GM21447 (cell line): Measurements from ENCODE around the gene QKI.

Experiments
- ATAC-seq: cut with Tn5 transposase; IDR thresholded peaks from one replicate; pipeline ENCODE4 v1.9.1; 2021; ENCODE audit not compliant: unreplicated experiment

Gene QKI

DNA sequence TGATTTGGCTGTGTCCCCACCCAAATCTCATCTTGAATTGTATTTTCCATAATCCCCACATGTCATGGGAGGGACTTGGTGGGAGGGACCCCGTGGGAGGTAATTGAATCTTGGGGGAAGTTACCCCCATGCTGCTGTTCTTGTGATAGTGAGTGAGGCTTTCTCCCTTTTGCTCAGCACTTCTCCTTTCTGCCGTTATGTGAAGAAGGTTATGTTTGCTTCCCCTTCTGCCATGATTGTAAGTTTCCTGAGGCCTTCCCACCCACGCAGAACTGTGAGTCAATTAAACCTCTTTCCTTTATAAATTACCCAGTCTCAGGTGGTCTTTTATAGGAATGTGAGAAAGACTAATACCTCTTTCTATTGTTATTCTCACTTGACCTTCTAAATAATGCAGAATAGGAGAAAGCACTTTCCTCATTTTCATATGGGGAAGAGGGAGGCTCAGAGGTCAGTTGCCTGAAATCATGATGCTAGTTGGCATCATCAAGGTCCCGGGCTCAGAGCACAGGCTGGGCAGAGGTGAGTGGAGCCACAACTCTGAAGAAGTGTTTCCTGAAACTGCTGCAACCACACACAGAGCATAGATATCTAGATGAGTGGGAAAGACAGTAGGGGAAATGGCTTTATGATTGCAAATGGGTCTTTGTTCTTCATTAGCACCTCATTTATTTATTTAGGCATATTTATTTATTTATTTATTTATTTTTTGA lies 191.0 kb downstream of the QKI start:
- ATAC-seq = no peak

DNA sequence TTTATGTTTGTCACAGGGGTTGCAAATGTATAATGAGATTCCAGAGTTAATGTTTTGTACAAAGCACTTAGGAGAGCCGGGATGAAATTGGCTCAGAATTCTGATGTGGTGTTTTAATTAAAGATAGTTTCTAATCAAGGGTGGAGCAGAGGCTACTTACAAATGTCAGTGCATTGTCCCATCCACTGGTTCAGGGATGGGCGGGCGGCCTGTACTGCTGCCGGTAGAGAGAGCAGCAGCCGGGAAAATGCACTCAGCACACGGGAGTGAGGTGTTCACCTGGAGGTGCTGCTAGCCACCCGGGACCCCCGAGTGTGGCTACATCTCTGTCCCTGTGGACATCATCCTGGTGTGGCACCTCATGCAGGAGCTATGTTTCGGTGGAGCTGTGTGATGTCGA lies 193.3 kb downstream of the QKI start:
- ATAC-seq = no peak

DNA sequence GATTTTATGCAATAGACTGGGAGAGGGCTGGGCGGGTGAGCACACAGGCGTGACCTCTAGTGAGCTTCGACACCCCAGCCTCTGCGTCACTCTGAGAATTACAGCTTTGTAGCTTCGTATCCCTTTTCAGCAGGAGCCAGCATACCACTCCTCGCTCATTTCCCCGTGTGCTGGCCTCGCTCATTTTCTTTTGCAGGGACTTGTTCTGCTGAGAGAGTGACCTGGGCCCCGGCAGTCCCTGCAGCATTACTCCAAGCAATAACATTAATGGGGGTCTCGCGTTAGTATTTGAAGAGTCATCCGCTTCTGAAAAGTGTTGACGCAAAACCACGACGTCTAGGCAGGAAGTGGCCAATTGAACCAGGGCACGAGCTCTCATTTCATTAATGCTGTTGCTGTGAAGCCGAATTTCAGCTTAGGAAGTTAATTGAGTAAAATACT lies 193.7 kb downstream of the QKI start:
- no peak for ATAC-seq

DNA sequence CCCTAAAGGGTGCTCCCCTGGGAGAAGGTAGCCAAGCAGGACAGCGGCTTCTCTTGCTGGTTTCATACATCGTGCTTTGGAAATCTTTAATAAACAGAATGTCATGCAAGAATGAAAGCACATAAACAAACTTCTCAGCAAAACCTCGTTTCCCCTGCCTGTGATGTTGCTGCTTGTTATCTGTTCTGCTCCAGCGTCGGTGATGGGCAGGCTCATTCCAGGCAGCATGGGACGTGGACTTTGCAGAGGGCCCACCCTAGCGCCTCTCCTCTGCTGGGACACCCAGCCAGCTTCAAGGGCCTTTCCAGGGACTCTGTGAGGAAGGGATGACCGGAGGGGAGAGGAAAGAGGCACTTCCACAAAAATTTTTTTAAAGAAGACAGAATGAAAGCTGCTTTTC lies 197.7 kb downstream of the QKI start:
- ATAC-seq = no peak

DNA sequence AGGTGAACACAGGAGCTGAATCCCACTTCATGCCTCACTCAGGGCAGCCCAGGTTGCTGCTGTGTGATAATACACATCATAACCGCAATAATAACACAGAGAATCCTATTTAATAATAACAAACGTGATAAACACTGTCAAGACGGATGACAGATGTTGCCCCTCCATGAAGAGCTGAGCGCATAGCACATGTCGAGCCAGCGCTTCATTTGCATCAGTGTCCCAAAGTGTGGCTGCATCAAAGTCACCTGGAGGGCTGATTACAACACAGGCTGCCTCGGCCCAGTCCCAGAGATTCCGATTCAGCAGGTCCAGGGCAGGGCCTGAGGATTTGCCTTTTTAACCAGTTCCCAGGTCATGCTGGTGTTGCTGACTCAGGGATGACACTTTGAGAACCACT lies 198.5 kb downstream of the QKI start:
- ATAC-seq = no peak

DNA sequence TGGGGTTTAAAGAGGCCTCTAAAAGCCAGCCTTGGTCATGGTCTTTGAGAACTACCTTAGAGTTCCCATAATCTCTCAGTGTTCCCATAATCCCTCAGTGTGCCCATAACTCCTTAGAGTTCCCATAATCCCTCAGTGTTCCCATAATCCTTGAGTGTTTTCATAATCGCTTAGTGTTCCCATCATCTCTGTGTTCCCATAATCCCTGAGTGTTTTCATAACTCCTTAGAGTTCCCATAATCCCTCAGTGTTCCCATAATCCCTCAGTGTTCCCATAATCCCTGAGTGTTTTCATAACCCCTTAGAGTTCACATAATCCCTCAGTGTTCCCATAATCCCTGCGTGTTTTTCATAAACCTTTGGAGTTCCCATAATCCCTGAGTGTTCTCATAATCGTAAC lies 199.2 kb downstream of the QKI start:
- no peak for ATAC-seq

DNA sequence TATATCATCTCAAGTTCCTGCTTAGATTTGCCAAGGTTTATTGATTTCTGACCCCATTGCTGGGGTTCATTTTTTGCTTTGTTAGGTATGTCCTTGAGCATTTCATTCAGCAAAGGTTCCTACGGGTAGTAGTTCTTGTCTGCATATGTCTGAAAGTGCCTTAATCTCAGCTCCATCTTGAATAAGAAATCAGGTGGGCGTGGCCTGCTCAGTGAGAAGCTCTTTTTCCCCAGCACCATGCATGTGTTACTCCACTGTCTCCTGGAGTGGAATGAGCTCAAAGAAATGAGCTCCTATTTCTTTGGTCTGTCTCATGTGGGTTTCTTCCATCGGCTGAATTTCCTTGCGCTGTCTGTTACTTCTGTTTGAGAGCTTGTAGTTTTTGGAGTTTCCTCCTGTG lies 201.9 kb downstream of the QKI start:
- no peak for ATAC-seq

DNA sequence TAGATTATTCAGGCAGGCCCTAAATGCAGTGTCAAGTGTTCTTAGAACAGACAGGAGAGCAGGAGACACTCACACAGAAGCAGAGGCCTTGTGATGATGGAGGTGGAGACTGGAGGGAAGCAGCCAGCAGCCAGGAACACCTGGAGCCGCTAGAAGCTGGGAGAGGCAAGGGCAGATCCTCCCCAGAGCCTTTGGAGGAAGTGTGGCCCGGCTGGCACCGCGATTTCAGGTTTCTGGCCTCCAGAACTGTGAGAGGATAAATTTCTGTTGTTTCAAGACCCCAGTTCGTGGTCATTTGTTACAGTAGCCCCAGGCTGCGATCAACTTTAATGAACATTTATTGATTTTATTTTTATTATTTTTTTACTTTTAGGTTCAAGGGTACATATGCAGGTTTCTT lies 203.0 kb downstream of the QKI start:
- ATAC-seq = no peak

DNA sequence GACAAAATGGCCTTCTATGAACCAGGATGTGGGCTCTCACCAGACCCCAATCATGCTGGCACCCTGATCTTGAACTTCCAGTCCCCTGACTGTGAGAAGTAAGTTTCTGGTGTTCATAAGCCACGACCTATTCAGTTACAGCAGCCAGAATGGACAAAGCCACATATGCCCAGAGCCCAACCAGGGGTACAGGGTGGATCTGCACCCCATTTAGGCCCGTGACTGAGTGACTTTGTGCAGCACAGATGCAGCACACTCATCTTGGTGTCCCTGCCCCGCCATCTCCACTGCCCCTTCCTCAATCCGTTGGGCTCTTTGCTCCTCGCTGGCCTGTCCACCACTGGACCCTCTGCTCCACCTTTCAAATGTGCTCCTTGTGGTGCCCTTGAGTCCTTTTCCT lies 205.6 kb downstream of the QKI start:
- no peak for ATAC-seq

DNA sequence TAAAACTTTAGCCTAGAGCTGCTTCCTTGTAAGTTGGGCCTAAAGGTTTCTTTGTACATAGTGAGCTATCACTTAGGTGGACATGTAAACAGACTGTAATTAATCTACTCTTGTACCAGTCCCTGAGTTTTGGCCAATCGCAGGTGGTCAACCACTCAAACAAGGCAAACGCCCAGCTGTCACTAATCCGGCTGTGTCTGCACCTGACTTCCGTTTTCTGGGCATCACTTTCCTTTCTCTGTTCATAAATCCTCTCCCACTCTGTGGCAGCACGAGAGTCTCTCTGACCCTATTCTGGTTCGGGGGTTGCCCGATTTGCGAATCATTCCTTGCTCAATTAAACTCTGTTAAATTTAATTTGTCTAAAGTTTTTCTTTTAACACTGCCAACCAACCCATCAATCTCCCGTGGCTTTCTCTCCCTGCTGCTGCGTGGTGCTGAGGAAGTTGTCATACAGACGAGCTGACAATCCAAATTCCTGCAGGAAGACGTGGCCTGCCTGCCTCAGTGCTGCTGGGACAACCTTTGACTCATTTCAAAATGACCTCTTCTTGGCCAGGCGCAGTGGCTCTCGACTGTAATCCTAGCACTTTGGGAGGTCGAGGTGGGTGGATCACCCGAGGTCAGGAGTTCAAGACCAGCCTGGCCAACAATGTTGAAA lies 206.3 kb downstream of the QKI start:
- no peak for ATAC-seq

DNA sequence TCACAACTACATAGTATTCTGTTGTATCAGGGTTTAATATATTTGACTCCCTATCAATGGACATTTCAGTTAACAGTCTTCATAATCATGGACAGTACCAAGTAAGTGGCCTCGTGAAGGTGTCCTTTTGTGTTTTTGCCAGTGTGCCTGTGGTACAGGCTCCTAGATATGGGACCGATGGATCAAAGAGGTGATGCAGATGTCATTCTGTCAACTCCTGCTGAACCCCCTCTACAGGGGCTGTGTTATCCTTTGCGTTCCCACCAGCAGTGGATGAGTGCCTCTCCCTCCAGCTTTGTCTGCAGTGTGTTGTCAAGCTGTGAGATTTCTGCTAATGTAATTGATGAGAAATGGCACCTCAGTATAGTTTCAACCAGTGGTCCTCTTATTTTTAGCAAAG lies 210.7 kb downstream of the QKI start:
- no peak for ATAC-seq

DNA sequence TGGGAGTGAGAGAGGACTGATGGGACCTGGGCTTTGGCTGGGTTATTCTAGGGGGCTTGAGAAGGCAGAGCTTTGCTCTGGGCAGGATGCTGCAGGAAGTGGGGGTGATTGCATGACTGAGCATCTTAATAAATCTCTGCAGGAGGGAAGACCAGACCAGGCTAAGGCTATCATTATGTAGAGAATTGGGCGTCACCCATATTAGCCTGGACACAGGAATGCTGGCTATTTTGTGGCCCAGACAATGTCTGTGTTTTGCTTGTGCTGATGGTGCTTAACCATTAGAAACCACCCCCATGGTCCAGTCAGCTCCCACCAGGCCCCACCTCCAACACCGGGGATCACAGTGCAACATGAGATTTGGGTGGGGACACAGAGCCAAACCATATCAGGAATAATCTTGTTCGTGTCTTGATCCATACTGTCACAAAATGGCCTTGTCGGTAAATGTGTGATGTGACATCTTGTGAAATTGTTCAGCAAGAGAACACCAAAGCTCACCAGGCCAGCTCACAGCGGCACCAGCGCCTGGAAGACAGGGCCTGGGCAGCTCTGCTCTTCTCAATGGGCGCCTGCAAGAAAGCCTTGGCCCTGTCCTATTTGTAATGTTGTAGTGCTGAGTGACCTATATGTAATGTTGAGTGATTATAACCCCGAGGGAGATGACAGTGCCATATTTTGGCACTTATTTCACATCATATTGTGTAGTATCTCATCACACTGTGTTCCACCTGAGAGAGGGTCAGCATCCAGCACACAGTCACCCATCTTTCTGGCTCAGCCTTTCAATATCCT lies 211.8 kb downstream of the QKI start:
- no peak for ATAC-seq

DNA sequence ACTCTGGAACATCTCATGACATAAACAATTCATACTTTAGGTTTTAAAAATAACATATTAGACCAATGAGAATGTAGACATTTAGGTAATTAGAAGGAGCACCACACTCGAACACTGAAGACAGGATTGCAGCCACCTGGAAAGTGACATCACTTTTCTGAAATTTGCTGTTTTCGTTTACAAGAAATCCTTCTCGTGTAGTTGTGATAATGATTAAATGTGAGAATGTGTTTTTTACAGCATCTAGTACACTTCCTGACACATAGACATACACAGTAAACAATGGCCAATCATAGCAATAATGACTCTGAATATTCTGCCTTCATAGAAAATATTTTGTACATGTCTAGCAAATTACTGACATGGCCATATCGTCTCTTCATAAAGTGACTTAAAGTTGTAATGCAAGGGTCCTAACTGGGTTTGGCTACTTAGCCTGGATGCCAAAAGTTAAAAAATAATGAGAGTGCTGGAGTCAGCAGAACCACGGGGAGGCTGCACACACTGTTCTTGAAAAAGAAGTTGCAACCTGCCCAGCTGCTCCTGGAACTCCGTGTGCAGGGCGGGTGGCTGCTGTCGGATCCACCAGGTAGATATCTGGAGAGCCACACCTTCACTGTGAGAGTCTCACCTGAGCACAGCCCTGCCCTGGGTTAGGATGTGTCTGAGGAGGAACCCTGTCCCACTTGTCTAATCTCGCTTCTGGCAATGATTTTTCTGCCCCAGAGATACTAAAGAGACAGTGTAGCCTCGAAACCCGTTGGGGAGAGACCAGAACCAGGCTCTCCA lies 212.9 kb downstream of the QKI start:
- ATAC-seq = no peak
